Measurements from ENCODE around the gene PDE11A.
A peak's percentile ranks its signal among the peaks of the same experiment; 100 is the strongest.

Gene PDE11A

GRCh38 chr2:177756336-177756735 lies 316.2 kb downstream of the PDE11A start:
- no peak for DNase-seq

- DNase-seq = peak in 1 of 2 experiments; percentile 21
These were observed 318.1 kb downstream of the PDE11A start for GRCh38 chr2:177754492-177754873.

- DNase-seq = peak; percentile 61 to 69
These were observed 318.7 kb downstream of the PDE11A start for GRCh38 chr2:177753682-177754491.

GRCh38 chr2:177748360-177748759 lies 324.2 kb downstream of the PDE11A start:
- DNase-seq = no peak

- no peak for DNase-seq
These were observed 325.2 kb downstream of the PDE11A start for GRCh38 chr2:177747384-177747783.

GRCh38 chr2:177746358-177746757 lies 326.2 kb downstream of the PDE11A start:
- no peak for DNase-seq

GRCh38 chr2:177745531-177745930 lies 327.0 kb downstream of the PDE11A start:
- DNase-seq = no peak

GRCh38 chr2:177742851-177743250 lies 329.7 kb downstream of the PDE11A start:
- DNase-seq = no peak

GRCh38 chr2:177741866-177742265 lies 330.7 kb downstream of the PDE11A start:
- DNase-seq = no peak

GRCh38 chr2:177740700-177741099 lies 331.9 kb downstream of the PDE11A start:
- no peak for DNase-seq

GRCh38 chr2:177738461-177739235 lies 333.9 kb downstream of the PDE11A start:
- DNase-seq = no peak

GRCh38 chr2:177735318-177735803 lies 337.2 kb downstream of the PDE11A start:
- no peak for DNase-seq

GRCh38 chr2:177733322-177733855 lies 339.2 kb downstream of the PDE11A start:
- no peak for DNase-seq

- no peak for DNase-seq
These were observed 341.2 kb downstream of the PDE11A start for GRCh38 chr2:177731384-177731783.

- no peak for DNase-seq
These were observed 341.8 kb downstream of the PDE11A start for GRCh38 chr2:177730792-177731191.

- DNase-seq = no peak
These were observed 342.2 kb downstream of the PDE11A start for GRCh38 chr2:177730363-177730762.

- DNase-seq = peak in 1 of 2 experiments; percentile 8
These were observed 343.7 kb downstream of the PDE11A start for GRCh38 chr2:177728920-177729319.

GRCh38 chr2:177728399-177728765 lies 344.2 kb downstream of the PDE11A start:
- no peak for DNase-seq

GRCh38 chr2:177727577-177728398 lies 344.8 kb downstream of the PDE11A start:
- DNase-seq = no peak

GRCh38 chr2:177726931-177727348 lies 345.6 kb downstream of the PDE11A start:
- no peak for DNase-seq

GRCh38 chr2:177724398-177725287 lies 347.9 kb downstream of the PDE11A start:
- peak; percentile 18 to 55 for DNase-seq

GRCh38 chr2:177723235-177723634 lies 349.3 kb downstream of the PDE11A start:
- no peak for DNase-seq
